Spleen (tissue), 7 donors: ENCODE results near the gene TOP3B.

ENCODE experiments used
- POLR2A ChIP-seq, 3 donors: fragments of 450-650 bp; IDR thresholded peaks; one replicate each; pipeline ENCODE4 v1.5.1; 2017; ENCODE audit warnings: antibody characterized with exemption in 3 of 3, mild to moderate bottlenecking in 1 of 3
- TF ChIP-seq, protein P1 (sequence below), 11 experiments: fragments of 200-600 bp in 7 of 11; fragments of 450-650 bp in 4 of 11; sonication (generic) in 4 of 11; IDR thresholded peaks in 8 of 11; conservative IDR thresholded peaks in 3 of 11; 1 replicate in 7 of 11; 2 replicates in 4 of 11; pipeline versions ENCODE4 v1.4.0 to v1.8.0; 2016 to 2021; ENCODE audit warnings: antibody characterized with exemption in 11 of 11, inconsistent platforms in 4 of 11, mild to moderate bottlenecking in 1 of 11
- donor health status: DM: no; HTN: no; CAD: no; lungs with moderate emphysema.
- donor health status: DM: no; HTN: no; CAD: no.
- donor health status: DM: no; HTN: no; CAD: no.

DNA sequence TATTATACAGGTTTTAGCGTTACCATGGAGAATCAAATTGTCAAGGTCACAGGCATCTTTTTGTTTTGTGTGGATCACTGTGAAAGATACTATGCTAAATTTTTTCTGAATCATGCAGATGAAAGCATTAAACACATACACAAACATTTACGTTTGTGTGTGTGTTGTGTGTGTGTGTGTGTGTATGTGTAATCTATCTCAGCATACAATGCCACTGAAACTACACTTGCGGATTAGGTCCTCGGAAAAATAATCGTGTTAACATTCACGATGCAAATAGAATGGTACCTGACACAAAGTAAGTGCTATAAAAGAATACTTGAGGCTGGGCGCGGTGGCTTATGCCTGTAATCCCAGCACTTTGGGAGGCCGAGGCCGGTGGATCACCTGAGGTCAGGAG lies 41.9 kb upstream of the TOP3B start:
- TF ChIP-seq, protein P1, sequence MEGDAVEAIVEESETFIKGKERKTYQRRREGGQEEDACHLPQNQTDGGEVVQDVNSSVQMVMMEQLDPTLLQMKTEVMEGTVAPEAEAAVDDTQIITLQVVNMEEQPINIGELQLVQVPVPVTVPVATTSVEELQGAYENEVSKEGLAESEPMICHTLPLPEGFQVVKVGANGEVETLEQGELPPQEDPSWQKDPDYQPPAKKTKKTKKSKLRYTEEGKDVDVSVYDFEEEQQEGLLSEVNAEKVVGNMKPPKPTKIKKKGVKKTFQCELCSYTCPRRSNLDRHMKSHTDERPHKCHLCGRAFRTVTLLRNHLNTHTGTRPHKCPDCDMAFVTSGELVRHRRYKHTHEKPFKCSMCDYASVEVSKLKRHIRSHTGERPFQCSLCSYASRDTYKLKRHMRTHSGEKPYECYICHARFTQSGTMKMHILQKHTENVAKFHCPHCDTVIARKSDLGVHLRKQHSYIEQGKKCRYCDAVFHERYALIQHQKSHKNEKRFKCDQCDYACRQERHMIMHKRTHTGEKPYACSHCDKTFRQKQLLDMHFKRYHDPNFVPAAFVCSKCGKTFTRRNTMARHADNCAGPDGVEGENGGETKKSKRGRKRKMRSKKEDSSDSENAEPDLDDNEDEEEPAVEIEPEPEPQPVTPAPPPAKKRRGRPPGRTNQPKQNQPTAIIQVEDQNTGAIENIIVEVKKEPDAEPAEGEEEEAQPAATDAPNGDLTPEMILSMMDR (IDR thresholded peaks at IDR 0.05 in 8 of 11, conservative IDR thresholded peaks at IDR 0.05 in 3 of 11) = no peak
- no peak for TF ChIP-seq POLR2A (IDR thresholded peaks at IDR 0.05)
